ENCODE data around the gene STX2.

- TF ChIP-seq CTCF (IDR thresholded peaks at IDR 0.05) = no peak
- no peak for TF ChIP-seq POLR2A (IDR thresholded peaks at IDR 0.05)
These were observed 25.1 kb downstream of the STX2 start for GRCh38 chr12:130813949-130814348.

Measured in testis (tissue), 2 donors.